ENCODE data around the gene VAT1.

DNA sequence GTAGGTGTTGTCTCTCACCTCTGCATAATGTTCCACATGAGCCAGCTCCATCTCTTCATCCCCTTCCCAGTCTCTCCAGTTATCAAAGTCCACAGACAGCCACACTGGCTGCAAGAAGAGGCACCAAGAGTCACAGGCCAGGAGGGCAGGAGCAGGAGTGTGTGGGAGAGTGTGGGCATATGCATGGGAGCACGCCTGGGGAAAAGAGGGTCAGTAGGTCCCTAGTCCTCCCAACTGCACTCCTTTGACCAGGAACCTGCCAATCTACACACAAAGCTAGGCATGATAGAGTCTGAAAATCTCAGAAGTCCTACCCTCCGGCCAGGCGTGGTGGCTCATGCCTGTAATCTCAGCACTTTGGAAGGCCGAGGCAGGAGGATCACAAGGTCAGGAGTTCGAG, 50.6 kb downstream of the VAT1 start:
- TF ChIP-seq CTCF (IDR thresholded peaks at IDR 0.05; ENCODE audit: insufficient read depth, low read depth, low read length) (no peak), EZH2 (IDR thresholded peaks at IDR 0.05; ENCODE audit: insufficient read depth, low read length) (no peak)

Measured in astrocyte (in vitro differentiated cells and primary cell).